Measurements from ENCODE around the gene SPINK4.

Gene SPINK4

GRCh38 chr9:33263131-33264002 lies 23.4 kb downstream of the SPINK4 start:
- DNase-seq = no peak

- no peak for DNase-seq
These were observed 24.1 kb downstream of the SPINK4 start for GRCh38 chr9:33264003-33264472.

- DNase-seq = peak; percentile 99
These were observed 24.7 kb downstream of the SPINK4 start, which contains the start of the genes BAG1 and CHMP5 for GRCh38 chr9:33264473-33265177. TSS of gene BAG1 (minus strand) at chr9:33264708. TSS of gene CHMP5 (plus strand) at chr9:33265049. CDS start at chr9:33265079, 30 bp downstream.

- DNase-seq = no peak
These were observed 25.4 kb downstream of the SPINK4 start for GRCh38 chr9:33265211-33265865.

- DNase-seq = no peak
These were observed 27.3 kb downstream of the SPINK4 start for GRCh38 chr9:33267151-33267767.

- no peak for DNase-seq
These were observed 30.2 kb downstream of the SPINK4 start for GRCh38 chr9:33270146-33270545.

- no peak for DNase-seq
These were observed 32.1 kb downstream of the SPINK4 start for GRCh38 chr9:33272061-33272460.

- DNase-seq = no peak
These were observed 33.5 kb downstream of the SPINK4 start for GRCh38 chr9:33273266-33273971.

GRCh38 chr9:33273972-33274328 lies 34.0 kb downstream of the SPINK4 start:
- DNase-seq = no peak

- no peak for DNase-seq
These were observed 37.5 kb downstream of the SPINK4 start for GRCh38 chr9:33277484-33277883.

- DNase-seq = no peak
These were observed 45.5 kb downstream of the SPINK4 start for GRCh38 chr9:33285502-33285901.

GRCh38 chr9:33287087-33287490 lies 47.1 kb downstream of the SPINK4 start:
- DNase-seq = peak; percentile 83

GRCh38 chr9:33288235-33288634 lies 48.3 kb downstream of the SPINK4 start:
- DNase-seq = no peak

- DNase-seq = no peak
These were observed 49.0 kb downstream of the SPINK4 start for GRCh38 chr9:33288828-33289483.

- DNase-seq = no peak
These were observed 49.5 kb downstream of the SPINK4 start for GRCh38 chr9:33289496-33289895.

GRCh38 chr9:33289936-33290246 lies 49.9 kb downstream of the SPINK4 start:
- no peak for DNase-seq

- DNase-seq = peak; percentile 98
These were observed 50.5 kb downstream of the SPINK4 start, which contains the start of gene NFX1 for GRCh38 chr9:33290247-33291030. TSS of gene NFX1 (plus strand) at chr9:33290516. CDS start at chr9:33290573, 57 bp downstream.

GRCh38 chr9:33291031-33291397 lies 51.0 kb downstream of the SPINK4 start:
- no peak for DNase-seq

GRCh38 chr9:33291901-33292300 lies 51.9 kb downstream of the SPINK4 start:
- no peak for DNase-seq

GRCh38 chr9:33293782-33294181 lies 53.8 kb downstream of the SPINK4 start:
- DNase-seq = no peak

Measured in NCI-H2029 (cell line).